Right ventricle myocardium superior (tissue), 1 donor: ENCODE measurements around the gene ATP5F1E. TPM values are rescaled to one million over a fixed set of nuclear protein-coding genes. Genes with fewer than 3 reads are reported as not detected.
"Not testable (repeated sequence)": the region's sequence is repeated elsewhere in the genome, so short reads cannot be mapped to it uniquely, and the experiment has no call there.

Source experiments
- ATAC-seq: fragments of 200-7000 bp; cut with Tn5 transposase; one replicate; pipeline ENCODE4 v1.9.1; 2020; ENCODE audit warnings: mild to moderate bottlenecking; ENCODE audit not compliant: poor library complexity
- DNase-seq: peaks from one replicate; pipeline ENCODE4 v3.0.0-alpha.2; 2020
- intact Hi-C: fragments of 100-400 bp; cut with DNase I; formaldehyde crosslinking; loops from one replicate; pipeline ENCODE4 v1.11.2; 2022
- total RNA-seq: library from RNA; stranded (reverse); fragmentation: NEBNext Ultra II Directional; extraction: Animal tissue kit (Norgen Biotek cat#: 25700); gene quantifications from one replicate; pipeline ENCODE4 v1.2.1, GENCODE V29; 2021
- donor health status: DM: no; HTN: yes; CAD: no; lungs with severe emphysema.

The ATP5F1E gene
- total RNA-seq, 1 donor from 2014 or later: 143 TPM

GRCh38 chr20:58983115-58983468, 49.0 kb downstream of the ATP5F1E start:
- not testable (repeated sequence) for DNase-seq, ATAC-seq
- intact Hi-C loops: loop anchor here (5.0 kb wide), 2 partner anchors 76 to 91 kb away; no protein-coding TSS in a partner anchor

- intact Hi-C loops: loop anchor here (5.0 kb wide), 2 partner anchors 75 to 90 kb away; no protein-coding TSS in a partner anchor
- no peak for ATAC-seq
- no peak for DNase-seq
These were observed 49.6 kb downstream of the ATP5F1E start for GRCh38 chr20:58982406-58983114.

- no peak for ATAC-seq
- intact Hi-C loops: loop anchor here (5.0 kb wide), 2 partner anchors 74 to 89 kb away; no protein-coding TSS in a partner anchor
- no peak for DNase-seq
These were observed 50.3 kb downstream of the ATP5F1E start for GRCh38 chr20:58981628-58982364.

GRCh38 chr20:58980711-58981627, 51.2 kb downstream of the ATP5F1E start, which contains the start of gene NELFCD:
Gene NELFCD (plus strand): TSS chr20:58981256. CDS start chr20:58981310, 54 bp downstream.
- DNase-seq: peak; percentile 94
- intact Hi-C loops: loop anchor here (5.0 kb wide), 2 partner anchors 74 to 89 kb away; no protein-coding TSS in a partner anchor

GRCh38 chr20:58978351-58979190, 53.6 kb downstream of the ATP5F1E start:
- DNase-seq (no peak), ATAC-seq (no peak)
- intact Hi-C loops: no loop called here

More at GRCh38 chr20:58980711-58981627, 51.2 kb downstream of the ATP5F1E start, which contains the start of gene NELFCD:
- ATAC-seq: peak; percentile 96

GRCh38 chr20:58976061-58976730, 55.9 kb downstream of the ATP5F1E start:
- intact Hi-C loops: no loop called here
- ATAC-seq: no peak
- no peak for DNase-seq

Other genes starting within 250 kb of the ATP5F1E start
- gene GNAS-AS1, start 181.4 kb downstream of the ATP5F1E start, total RNA-seq: 0.13 TPM
- gene GNAS, start 179.6 kb downstream of the ATP5F1E start, total RNA-seq: 1,453 TPM
- 29.0 TPM for gene NELFCD, start 51.1 kb downstream of the ATP5F1E start, total RNA-seq
- gene CTSZ, start 25.1 kb downstream of the ATP5F1E start, total RNA-seq: 133 TPM
- gene TUBB1, start 12.9 kb downstream of the ATP5F1E start, total RNA-seq: 0.22 TPM
- gene PRELID3B, start 10.5 kb upstream of the ATP5F1E start, total RNA-seq: 37.6 TPM
- 0.08 TPM for gene ZNF831, start 131.5 kb upstream of the ATP5F1E start, total RNA-seq